RWPE2 (cell line): ENCODE data around the gene MGRN1.

ENCODE experiments used
- ATAC-seq: fragments of 200-7000 bp; cut with Tn5 transposase; 3 replicates; pipeline ENCODE4 v1.9.1; 2021; ENCODE audit warnings: low read depth
- DNase-seq: peaks from one replicate; pipeline ENCODE4 v3.0.0-alpha.2; 2020; ENCODE audit warnings: low spot score
- H3K27ac ChIP-seq: fragments of 450-650 bp; 2 replicates; pipeline ENCODE4 v1.5.1; 2017; ENCODE audit warnings: mild to moderate bottlenecking; ENCODE audit not compliant: poor library complexity, severe bottlenecking
- H3K27me3 ChIP-seq: fragments of 250-450 bp; sonication (Bioruptor Pico); 2 replicates; pipeline ENCODE4 v1.5.1; 2021; ENCODE audit warnings: mild to moderate bottlenecking, moderate library complexity; ENCODE audit not compliant: insufficient read depth, poor library complexity, severe bottlenecking
- H3K36me3 ChIP-seq: fragments of 250-450 bp; sonication (Bioruptor Pico); 2 replicates; pipeline ENCODE4 v1.5.1; 2020; ENCODE audit warnings: low read depth, mild to moderate bottlenecking, moderate library complexity
- H3K4me1 ChIP-seq: fragments of 250-450 bp; sonication (Bioruptor Pico); 2 replicates; pipeline ENCODE4 v1.5.1; 2021; ENCODE audit warnings: mild to moderate bottlenecking, moderate library complexity; ENCODE audit not compliant: insufficient read depth, poor library complexity, severe bottlenecking
- H3K4me3 ChIP-seq: fragments of 250-450 bp; sonication (Bioruptor Pico); 2 replicates; pipeline ENCODE4 v1.5.1; 2021; ENCODE audit warnings: mild to moderate bottlenecking, moderate library complexity; ENCODE audit not compliant: severe bottlenecking
- H3K9me3 ChIP-seq: fragments of 250-450 bp; sonication (Bioruptor Pico); 2 replicates; pipeline ENCODE4 v1.5.1; 2021; ENCODE audit warnings: mild to moderate bottlenecking, moderate library complexity; ENCODE audit not compliant: severe bottlenecking
- TF ChIP-seq, protein P1 (sequence below): fragments of 450-650 bp; IDR thresholded peaks from one replicate; pipeline ENCODE4 v1.5.1; 2017; ENCODE audit warnings: mild to moderate bottlenecking, moderate library complexity; ENCODE audit not compliant: poor library complexity, severe bottlenecking

MGRN1 gene

GRCh38 chr16:4682616-4683254 is 58.1 kb downstream of the MGRN1 start:
- Histone ChIP-seq H3K4me3 (no peak overlapping the region), H3K36me3 (peaks cover 48% of the 10 kb centered on the region), H3K9me3 (no peaks in the 10 kb centered on the region), H3K27me3 (no peaks in the 10 kb centered on the region), H3K27ac (no peak overlapping the region), H3K4me1 (peaks cover 28% of the 10 kb centered on the region)
- TF ChIP-seq, protein P1, sequence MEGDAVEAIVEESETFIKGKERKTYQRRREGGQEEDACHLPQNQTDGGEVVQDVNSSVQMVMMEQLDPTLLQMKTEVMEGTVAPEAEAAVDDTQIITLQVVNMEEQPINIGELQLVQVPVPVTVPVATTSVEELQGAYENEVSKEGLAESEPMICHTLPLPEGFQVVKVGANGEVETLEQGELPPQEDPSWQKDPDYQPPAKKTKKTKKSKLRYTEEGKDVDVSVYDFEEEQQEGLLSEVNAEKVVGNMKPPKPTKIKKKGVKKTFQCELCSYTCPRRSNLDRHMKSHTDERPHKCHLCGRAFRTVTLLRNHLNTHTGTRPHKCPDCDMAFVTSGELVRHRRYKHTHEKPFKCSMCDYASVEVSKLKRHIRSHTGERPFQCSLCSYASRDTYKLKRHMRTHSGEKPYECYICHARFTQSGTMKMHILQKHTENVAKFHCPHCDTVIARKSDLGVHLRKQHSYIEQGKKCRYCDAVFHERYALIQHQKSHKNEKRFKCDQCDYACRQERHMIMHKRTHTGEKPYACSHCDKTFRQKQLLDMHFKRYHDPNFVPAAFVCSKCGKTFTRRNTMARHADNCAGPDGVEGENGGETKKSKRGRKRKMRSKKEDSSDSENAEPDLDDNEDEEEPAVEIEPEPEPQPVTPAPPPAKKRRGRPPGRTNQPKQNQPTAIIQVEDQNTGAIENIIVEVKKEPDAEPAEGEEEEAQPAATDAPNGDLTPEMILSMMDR = peak; percentile 52
- DNase-seq (no peak), ATAC-seq (no peak)

- ATAC-seq (no peak), DNase-seq (no peak)
- Histone ChIP-seq H3K9me3 (no peaks in the 10 kb centered on the region), H3K36me3 (peaks cover 48% of the 10 kb centered on the region), H3K4me1 (peaks cover 28% of the 10 kb centered on the region), H3K27me3 (no peaks in the 10 kb centered on the region), H3K27ac (peak overlapping the region; percentile 2), H3K4me3 (no peak overlapping the region)
- TF ChIP-seq, protein P1 = peak; percentile 13
These were observed 58.8 kb downstream of the MGRN1 start for GRCh38 chr16:4683255-4684057.

DNA sequence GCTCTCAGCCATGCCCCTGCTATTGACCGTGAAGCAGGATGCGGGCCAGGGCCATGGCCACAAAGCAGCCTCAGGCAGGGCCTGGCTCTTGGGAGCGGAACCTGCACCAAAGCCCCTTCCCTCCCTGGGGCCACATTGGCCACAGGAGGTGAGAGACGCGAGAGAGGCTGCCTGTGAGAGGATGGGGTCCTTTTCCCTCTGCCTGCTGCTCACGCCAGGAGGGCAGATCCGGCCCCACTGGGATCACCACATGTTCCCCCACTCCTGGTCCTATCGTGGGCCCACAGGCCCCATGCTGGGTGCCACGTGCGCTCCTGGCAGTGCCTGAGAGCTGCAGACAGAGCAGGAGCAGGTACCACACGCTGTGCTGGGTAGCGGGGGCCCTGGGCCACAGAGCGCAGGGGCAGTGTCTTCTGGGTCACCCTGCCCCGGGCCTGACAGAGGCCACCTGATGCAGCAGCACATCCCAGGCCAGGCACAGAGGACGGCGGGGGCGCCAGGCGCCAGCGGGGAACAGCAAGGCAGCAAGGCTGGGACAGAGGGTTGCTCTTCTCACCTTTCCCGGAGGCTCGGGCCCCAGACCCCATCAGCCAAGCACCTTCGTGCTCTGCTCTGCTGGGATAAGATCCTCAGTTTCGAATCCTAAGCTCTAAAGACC is 59.6 kb downstream of the MGRN1 start:
- TF ChIP-seq, protein P1 = no peak
- Histone ChIP-seq H3K36me3 (peaks cover 48% of the 10 kb centered on the region), H3K9me3 (no peaks in the 10 kb centered on the region), H3K27me3 (no peaks in the 10 kb centered on the region), H3K27ac (peak overlapping the region; percentile 2), H3K4me1 (peaks cover 27% of the 10 kb centered on the region), H3K4me3 (no peak overlapping the region)
- no peak for DNase-seq
- no peak for ATAC-seq

DNA sequence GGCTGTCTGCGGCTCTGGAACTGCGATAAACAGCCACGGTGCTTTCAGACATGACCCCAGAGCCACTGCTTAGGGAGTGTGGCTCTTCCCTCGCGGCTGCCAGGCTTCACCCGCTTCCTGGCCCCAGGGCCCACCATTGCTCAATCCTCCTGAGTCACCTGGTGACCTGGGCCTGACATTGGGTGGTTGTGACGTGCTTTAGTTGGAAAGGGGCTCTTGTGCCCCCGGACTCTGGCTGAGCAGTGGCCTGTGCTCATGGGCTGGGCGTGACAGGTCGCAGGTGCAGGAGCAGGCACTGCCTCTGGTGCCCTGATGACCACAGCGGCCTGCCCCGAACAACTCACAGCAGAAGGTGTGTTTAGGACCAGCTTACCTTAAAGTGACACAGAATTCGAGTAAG is 60.1 kb downstream of the MGRN1 start:
- no peak for ATAC-seq
- H3K4me3 ChIP-seq = no peak overlapping the region

More for the DNA sequence above, 60.1 kb downstream of the MGRN1 start:
- Histone ChIP-seq H3K36me3 (peaks cover 48% of the 10 kb centered on the region), H3K9me3 (no peaks in the 10 kb centered on the region), H3K27me3 (no peaks in the 10 kb centered on the region), H3K4me1 (peaks cover 21% of the 10 kb centered on the region), H3K27ac (peak overlapping the region; percentile 2)
- no peak for DNase-seq
- TF ChIP-seq, protein P1 = no peak
